GM23248 (cell line): ENCODE results near the gene OR2F1.

ENCODE experiments used
- EZH2 ChIP-seq: fragments of 200-600 bp; sonication (generic); IDR thresholded peaks from 2 replicates; pipeline ENCODE4 v1.6.1; 2018; ENCODE audit warnings: antibody characterized with exemption, mild to moderate bottlenecking; ENCODE audit not compliant: insufficient read depth, poor library complexity, severe bottlenecking
- EZH2phosphoT487 ChIP-seq: fragments of 200-600 bp; sonication (generic); IDR thresholded peaks from 2 replicates; pipeline ENCODE4 v1.6.1; 2018; ENCODE audit warnings: antibody characterized with exemption, moderate library complexity, mild to moderate bottlenecking, low read depth; ENCODE audit not compliant: insufficient read depth

GRCh38 chr7:143914938-143915652, 39.5 kb upstream of the OR2F1 start:
- TF ChIP-seq EZH2: no peak
- TF ChIP-seq EZH2phosphoT487: no peak
